Panc1 (cell line): ENCODE results near the gene MPDU1.

Source experiments
- CTCF ChIP-seq: fragments of 450-650 bp; IDR thresholded peaks from 2 replicates; pipeline ENCODE4 v1.5.1; 2017; ENCODE audit warnings: mild to moderate bottlenecking
- REST ChIP-seq, 2 experiments: IDR thresholded peaks; 2 replicates each; pipeline ENCODE4 v1.6.1; 2011 to 2012; ENCODE audit warnings: low read depth in 2 of 2, control low read depth in 1 of 2, low read length in 1 of 2, mild to moderate bottlenecking in 1 of 2, moderate library complexity in 1 of 2; ENCODE audit not compliant: insufficient read depth in 1 of 2

GRCh38 chr17:7559320-7560171 is 24.1 kb upstream of the MPDU1 start:
- TF ChIP-seq CTCF, result no peak
- TF ChIP-seq REST (IDR thresholded peaks at IDR 0.05; ENCODE audit: insufficient read depth in 1 of 2, low read depth in 2 of 2, low read length in 1 of 2), result no peak
